ENCODE measurements around the gene ABR.

ABR gene

GRCh38 chr17:1227365-1227764, 47.6 kb upstream of the ABR start:
- H3K9me3 ChIP-seq (ENCODE audit: insufficient read depth, low read length) = no peaks in the 10 kb centered on the region
- peak overlapping the region; percentile 77; the same call in 1 of the 2 replicates for H3K9ac ChIP-seq (ENCODE audit: low read length)
- peaks cover 67% of the 10 kb centered on the region for H3K79me2 ChIP-seq (ENCODE audit: low read length)
- H3K27me3 ChIP-seq (ENCODE audit: low read depth, low read length) = peaks cover 9% of the 10 kb centered on the region
- H4K20me1 ChIP-seq (ENCODE audit: insufficient read depth, low read length) = peaks cover 46% of the 10 kb centered on the region
- H3K4me2 ChIP-seq (ENCODE audit: low read length) = peak overlapping the region; percentile 96
- H3K4me3 ChIP-seq (ENCODE audit: low read length) = peak overlapping the region; percentile 92
- peaks cover 10% of the 10 kb centered on the region for H3K4me1 ChIP-seq (ENCODE audit: low read length)
- no peak overlapping the region for H2AFZ ChIP-seq (ENCODE audit: low read depth, low read length)
- TF ChIP-seq EZH2phosphoT487 (IDR thresholded peaks at IDR 0.05; ENCODE audit: low read depth) = no peak
- TF ChIP-seq, protein P1, sequence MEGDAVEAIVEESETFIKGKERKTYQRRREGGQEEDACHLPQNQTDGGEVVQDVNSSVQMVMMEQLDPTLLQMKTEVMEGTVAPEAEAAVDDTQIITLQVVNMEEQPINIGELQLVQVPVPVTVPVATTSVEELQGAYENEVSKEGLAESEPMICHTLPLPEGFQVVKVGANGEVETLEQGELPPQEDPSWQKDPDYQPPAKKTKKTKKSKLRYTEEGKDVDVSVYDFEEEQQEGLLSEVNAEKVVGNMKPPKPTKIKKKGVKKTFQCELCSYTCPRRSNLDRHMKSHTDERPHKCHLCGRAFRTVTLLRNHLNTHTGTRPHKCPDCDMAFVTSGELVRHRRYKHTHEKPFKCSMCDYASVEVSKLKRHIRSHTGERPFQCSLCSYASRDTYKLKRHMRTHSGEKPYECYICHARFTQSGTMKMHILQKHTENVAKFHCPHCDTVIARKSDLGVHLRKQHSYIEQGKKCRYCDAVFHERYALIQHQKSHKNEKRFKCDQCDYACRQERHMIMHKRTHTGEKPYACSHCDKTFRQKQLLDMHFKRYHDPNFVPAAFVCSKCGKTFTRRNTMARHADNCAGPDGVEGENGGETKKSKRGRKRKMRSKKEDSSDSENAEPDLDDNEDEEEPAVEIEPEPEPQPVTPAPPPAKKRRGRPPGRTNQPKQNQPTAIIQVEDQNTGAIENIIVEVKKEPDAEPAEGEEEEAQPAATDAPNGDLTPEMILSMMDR (IDR thresholded peaks at IDR 0.05; ENCODE audit: low read depth, low read length) = no peak
- no peak overlapping the region for H3K27ac ChIP-seq (ENCODE audit: low read length)
- H3K36me3 ChIP-seq (replicated peaks; ENCODE audit: low read depth, low read length) = peaks cover 23% of the 10 kb centered on the region

DNA sequence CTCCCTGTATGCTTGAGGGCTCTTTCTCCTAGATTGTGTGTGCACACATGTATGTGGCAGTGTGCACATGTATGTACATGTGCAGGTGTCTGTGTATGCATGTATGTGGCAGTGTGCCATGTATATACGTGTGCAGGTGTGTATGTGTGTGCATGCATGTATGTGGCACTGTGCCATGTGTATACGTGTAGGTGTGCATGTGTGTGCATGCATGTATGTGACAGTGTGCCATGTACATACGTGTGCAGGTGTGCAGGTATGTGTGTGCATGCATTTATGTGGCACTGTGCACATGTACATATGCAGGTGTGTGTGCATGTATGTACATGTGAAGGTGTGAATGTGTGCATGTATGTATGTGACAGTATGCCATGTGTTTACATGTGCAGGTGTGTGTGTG, 46.5 kb upstream of the ABR start:
- Histone ChIP-seq H2AFZ (ENCODE audit: low read depth, low read length) (no peak overlapping the region), H3K9ac (ENCODE audit: low read length) (no peak overlapping the region), H3K4me3 (ENCODE audit: low read length) (no peak overlapping the region), H4K20me1 (ENCODE audit: insufficient read depth, low read length) (peaks cover 56% of the 10 kb centered on the region), H3K27me3 (ENCODE audit: low read depth, low read length) (peaks cover 2% of the 10 kb centered on the region; the same call in 1 of the 2 replicates), H3K79me2 (ENCODE audit: low read length) (peaks cover 77% of the 10 kb centered on the region), H3K36me3 (replicated peaks; ENCODE audit: low read depth, low read length) (peaks cover 26% of the 10 kb centered on the region), H3K4me2 (ENCODE audit: low read length) (no peak overlapping the region), H3K27ac (ENCODE audit: low read length) (no peak overlapping the region), H3K9me3 (ENCODE audit: insufficient read depth, low read length) (no peaks in the 10 kb centered on the region), H3K4me1 (ENCODE audit: low read length) (peaks cover 10% of the 10 kb centered on the region)
- TF ChIP-seq EZH2phosphoT487 (IDR thresholded peaks at IDR 0.05; ENCODE audit: low read depth) = no peak
- TF ChIP-seq, protein P1 (IDR thresholded peaks at IDR 0.05; ENCODE audit: low read depth, low read length) = no peak

- H3K9ac ChIP-seq (ENCODE audit: low read length) = no peak overlapping the region
- peaks cover 32% of the 10 kb centered on the region for H3K36me3 ChIP-seq (replicated peaks; ENCODE audit: low read depth, low read length)
- no peak overlapping the region for H3K4me3 ChIP-seq (ENCODE audit: low read length)
- no peak overlapping the region for H2AFZ ChIP-seq (ENCODE audit: low read depth, low read length)
- peaks cover 94% of the 10 kb centered on the region for H3K79me2 ChIP-seq (ENCODE audit: low read length)
- H3K9me3 ChIP-seq (ENCODE audit: insufficient read depth, low read length) = no peaks in the 10 kb centered on the region
- H3K27me3 ChIP-seq (ENCODE audit: low read depth, low read length) = no peaks in the 10 kb centered on the region
- H3K4me1 ChIP-seq (ENCODE audit: low read length) = peaks cover 7% of the 10 kb centered on the region
- H3K4me2 ChIP-seq (ENCODE audit: low read length) = no peak overlapping the region
- no peak for TF ChIP-seq EZH2phosphoT487 (IDR thresholded peaks at IDR 0.05; ENCODE audit: low read depth)
- TF ChIP-seq, protein P1 (IDR thresholded peaks at IDR 0.05; ENCODE audit: low read depth, low read length) = no peak
- H4K20me1 ChIP-seq (ENCODE audit: insufficient read depth, low read length) = peaks cover 69% of the 10 kb centered on the region
- H3K27ac ChIP-seq (ENCODE audit: low read length) = no peak overlapping the region
These were observed 44.5 kb upstream of the ABR start for GRCh38 chr17:1224330-1224729.

DNA sequence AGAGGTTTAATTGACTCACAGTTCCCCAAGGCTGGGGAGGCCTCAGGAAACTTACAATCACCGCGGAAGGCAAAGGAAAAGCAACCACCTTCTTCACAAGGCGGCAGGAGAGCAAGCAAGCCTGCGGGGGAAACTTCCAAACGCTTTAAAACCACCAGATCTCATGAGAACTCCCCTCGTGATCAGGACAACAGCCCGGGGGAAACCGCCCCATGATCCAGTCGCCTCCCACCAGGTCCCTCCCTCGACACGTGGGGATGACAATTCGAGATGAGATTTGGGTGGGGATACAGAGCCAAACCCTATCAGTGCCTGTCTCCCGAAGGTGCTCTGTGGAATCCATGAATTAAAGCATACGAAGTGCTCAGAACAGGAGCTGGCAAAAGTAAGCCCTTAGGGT, 43.9 kb upstream of the ABR start:
- peaks cover 94% of the 10 kb centered on the region for H3K79me2 ChIP-seq (ENCODE audit: low read length)
- H4K20me1 ChIP-seq (ENCODE audit: insufficient read depth, low read length) = peaks cover 74% of the 10 kb centered on the region
- TF ChIP-seq EZH2phosphoT487 (IDR thresholded peaks at IDR 0.05; ENCODE audit: low read depth) = no peak
- TF ChIP-seq, protein P1 (IDR thresholded peaks at IDR 0.05; ENCODE audit: low read depth, low read length) = no peak
- no peak overlapping the region for H2AFZ ChIP-seq (ENCODE audit: low read depth, low read length)
- H3K9me3 ChIP-seq (ENCODE audit: insufficient read depth, low read length) = no peaks in the 10 kb centered on the region
- H3K4me1 ChIP-seq (ENCODE audit: low read length) = peaks cover 7% of the 10 kb centered on the region
- H3K4me2 ChIP-seq (ENCODE audit: low read length) = no peak overlapping the region
- no peaks in the 10 kb centered on the region for H3K27me3 ChIP-seq (ENCODE audit: low read depth, low read length)
- H3K27ac ChIP-seq (ENCODE audit: low read length) = no peak overlapping the region
- H3K9ac ChIP-seq (ENCODE audit: low read length) = no peak overlapping the region
- no peak overlapping the region for H3K4me3 ChIP-seq (ENCODE audit: low read length)
- peaks cover 34% of the 10 kb centered on the region for H3K36me3 ChIP-seq (replicated peaks; ENCODE audit: low read depth, low read length)

Measured in OCI-LY3 (cell line).